Keratinocyte (primary cell): Measurements from ENCODE around the gene BRD8. TPM values are rescaled to one million over a fixed set of nuclear protein-coding genes. Genes with fewer than 3 reads are reported as not detected.

ENCODE experiments used
- DNase-seq: peaks from one replicate; pipeline ENCODE4 v3.0.0-alpha.2; 2011; ENCODE audit warnings: low read depth, missing footprints, low spot score
- FAIRE-seq: peaks from 2 replicates; lab custom pipeline; 2011; peaks lifted over from hg19 to GRCh38; lab: Jason Lieb, UNC
- H2AFZ ChIP-seq: 2 replicates; pipeline ENCODE4 v1.6.0; 2012; ENCODE audit warnings: low read length, control low read depth, inconsistent platforms; ENCODE audit not compliant: control insufficient read depth
- H3K27ac ChIP-seq: 2 replicates; pipeline ENCODE4 v1.5.1; 2011; ENCODE audit warnings: low read length; ENCODE audit not compliant: control insufficient read depth, insufficient read depth
- H3K27me3 ChIP-seq: 3 replicates; pipeline ENCODE4 v1.6.0; 2011; ENCODE audit warnings: low read length; ENCODE audit not compliant: control insufficient read depth, insufficient read depth; ENCODE audit errors: extremely low read depth
- H3K36me3 ChIP-seq, 2 experiments: 2 replicates in 1 of 2; 3 replicates in 1 of 2; pipeline ENCODE4 v1.5.1; 2011; ENCODE audit warnings: low read length in 2 of 2, mild to moderate bottlenecking in 1 of 2; ENCODE audit not compliant: control insufficient read depth in 2 of 2, insufficient read depth in 2 of 2; ENCODE audit errors: extremely low read depth in 1 of 2
- H3K4me1 ChIP-seq: 3 replicates; pipeline ENCODE4 v1.5.1; 2011; ENCODE audit warnings: low read length; ENCODE audit not compliant: control insufficient read depth, insufficient read depth; ENCODE audit errors: extremely low read depth
- H3K4me2 ChIP-seq: 3 replicates; pipeline ENCODE4 v1.6.0; 2011; ENCODE audit warnings: low read depth, low read length; ENCODE audit not compliant: control insufficient read depth, insufficient read depth; ENCODE audit errors: extremely low read depth
- H3K4me3 ChIP-seq, 3 experiments: fragments of 200-600 bp in 1 of 3; sonication (generic) in 1 of 3; 2 replicates in 2 of 3; 3 replicates in 1 of 3; pipeline ENCODE4 v1.5.1; 2011 to 2016; ENCODE audit warnings: low read length in 3 of 3, mild to moderate bottlenecking in 3 of 3, control low read depth in 2 of 3, inconsistent platforms in 1 of 3, low read depth in 1 of 3, mixed read lengths in 1 of 3, mixed run types in 1 of 3, moderate library complexity in 1 of 3; ENCODE audit not compliant: control insufficient read depth in 2 of 3, insufficient read depth in 2 of 3; ENCODE audit errors: extremely low read depth in 1 of 3
- H3K79me2 ChIP-seq: 2 replicates; pipeline ENCODE4 v1.6.0; 2012; ENCODE audit warnings: low read length; ENCODE audit not compliant: control insufficient read depth, insufficient read depth
- H3K9ac ChIP-seq: 3 replicates; pipeline ENCODE4 v1.6.0; 2011; ENCODE audit warnings: low read length; ENCODE audit not compliant: control insufficient read depth, insufficient read depth; ENCODE audit errors: extremely low read depth
- H3K9me1 ChIP-seq: 3 replicates; pipeline ENCODE4 v1.6.0; 2011; ENCODE audit warnings: low read length; ENCODE audit not compliant: control insufficient read depth, insufficient read depth; ENCODE audit errors: extremely low read depth
- H3K9me3 ChIP-seq: 2 replicates; pipeline ENCODE4 v1.5.1; 2012; ENCODE audit warnings: low read depth, low read length; ENCODE audit not compliant: control insufficient read depth
- H4K20me1 ChIP-seq: 3 replicates; pipeline ENCODE4 v1.6.0; 2011; ENCODE audit warnings: low read length; ENCODE audit not compliant: control insufficient read depth, insufficient read depth; ENCODE audit errors: extremely low read depth
- EZH2 ChIP-seq: IDR thresholded peaks from one replicate; pipeline ENCODE4 v1.6.1; 2012; ENCODE audit warnings: inconsistent platforms, mild to moderate bottlenecking, low read length, moderate library complexity
- dilution Hi-C: fragments of 300-500 bp; cut with MboI; formaldehyde crosslinking; loops from one replicate; pipeline ENCODE4 v1.7.0; 2020; ENCODE audit warnings: low sequenced_read_pairs; ENCODE audit not compliant: extremely low pct_ligation_motif_present
- polyA plus RNA-seq, 5 experiments: library from polyadenylated mRNA; depleted of rRNA in 3 of 5; stranded (reverse) in 3 of 5; stranded (forward) in 1 of 5; unstranded in 1 of 5; fragments of >200 nt; gene quantifications; 1 replicate in 1 of 5; 2 replicates in 3 of 5; 3 replicates in 1 of 5; pipeline versions ENCODE4 v1.2.1 to v1.2.3, GENCODE V29; 2011 to 2012; ENCODE audit warnings: missing spikeins in 2 of 5, low read depth in 1 of 5, low replicate concordance in 1 of 5
- TF ChIP-seq, protein P1 (sequence below), 3 experiments: IDR thresholded peaks in 1 of 3; conservative IDR thresholded peaks in 1 of 3; optimal IDR thresholded peaks in 1 of 3; 2 replicates in 2 of 3; 3 replicates in 1 of 3; pipeline versions ENCODE3 to v1.5.1; 2011; ENCODE audit warnings: low read length in 3 of 3, mild to moderate bottlenecking in 3 of 3, moderate library complexity in 2 of 3, control low read depth in 1 of 3, inconsistent platforms in 1 of 3; ENCODE audit not compliant: insufficient read depth in 2 of 3; ENCODE audit errors: extremely low read depth in 1 of 3

The BRD8 gene
- polyA plus RNA-seq, 1 donor (not counting 4 experiments of a cell fraction or from before 2014, with no cell fraction given): 36.4 TPM

GRCh38 chr5:138096363-138096762 lies 82.1 kb downstream of the BRD8 start:
- Histone ChIP-seq H3K9me1 (no peaks in the 10 kb centered on the region), H3K27ac (no peak overlapping the region), H3K9ac (no peak overlapping the region), H3K9me3 (no peaks in the 10 kb centered on the region), H3K36me3 (no peaks in the 10 kb centered on the region), H3K79me2 (no peaks in the 10 kb centered on the region), H3K27me3 (no peaks in the 10 kb centered on the region), H2AFZ (no peak overlapping the region), H3K4me1 (peaks cover 11% of the 10 kb centered on the region), H4K20me1 (no peaks in the 10 kb centered on the region), H3K4me3 (no peak overlapping the region), H3K4me2 (no peak overlapping the region)
- FAIRE-seq: no peak
- TF ChIP-seq EZH2: no peak
- TF ChIP-seq, protein P1, sequence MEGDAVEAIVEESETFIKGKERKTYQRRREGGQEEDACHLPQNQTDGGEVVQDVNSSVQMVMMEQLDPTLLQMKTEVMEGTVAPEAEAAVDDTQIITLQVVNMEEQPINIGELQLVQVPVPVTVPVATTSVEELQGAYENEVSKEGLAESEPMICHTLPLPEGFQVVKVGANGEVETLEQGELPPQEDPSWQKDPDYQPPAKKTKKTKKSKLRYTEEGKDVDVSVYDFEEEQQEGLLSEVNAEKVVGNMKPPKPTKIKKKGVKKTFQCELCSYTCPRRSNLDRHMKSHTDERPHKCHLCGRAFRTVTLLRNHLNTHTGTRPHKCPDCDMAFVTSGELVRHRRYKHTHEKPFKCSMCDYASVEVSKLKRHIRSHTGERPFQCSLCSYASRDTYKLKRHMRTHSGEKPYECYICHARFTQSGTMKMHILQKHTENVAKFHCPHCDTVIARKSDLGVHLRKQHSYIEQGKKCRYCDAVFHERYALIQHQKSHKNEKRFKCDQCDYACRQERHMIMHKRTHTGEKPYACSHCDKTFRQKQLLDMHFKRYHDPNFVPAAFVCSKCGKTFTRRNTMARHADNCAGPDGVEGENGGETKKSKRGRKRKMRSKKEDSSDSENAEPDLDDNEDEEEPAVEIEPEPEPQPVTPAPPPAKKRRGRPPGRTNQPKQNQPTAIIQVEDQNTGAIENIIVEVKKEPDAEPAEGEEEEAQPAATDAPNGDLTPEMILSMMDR (optimal IDR thresholded peaks at IDR 0.05 in 1 of 3, IDR thresholded peaks at IDR 0.05 in 1 of 3, conservative IDR thresholded peaks at IDR 0.05 in 1 of 3; ENCODE audit: extremely low read depth in 1 of 3, insufficient read depth in 2 of 3, low read length in 3 of 3): no peak
- DNase-seq: no peak
- dilution Hi-C loops: no loop called here

GRCh38 chr5:138095100-138095907 lies 83.1 kb downstream of the BRD8 start:
- H3K9me1 ChIP-seq: no peaks in the 10 kb centered on the region
- no peak overlapping the region for H3K9ac ChIP-seq
- no peak overlapping the region for H3K27ac ChIP-seq
- H3K4me3 ChIP-seq: no peak overlapping the region
- no peaks in the 10 kb centered on the region for H4K20me1 ChIP-seq
- no peak for FAIRE-seq
- H3K36me3 ChIP-seq: no peaks in the 10 kb centered on the region
- H2AFZ ChIP-seq: no peak overlapping the region
- H3K4me2 ChIP-seq: no peak overlapping the region
- no peaks in the 10 kb centered on the region for H3K79me2 ChIP-seq
- H3K9me3 ChIP-seq: no peaks in the 10 kb centered on the region
- dilution Hi-C loops: no loop called here
- DNase-seq: no peak
- TF ChIP-seq, protein P1 (optimal IDR thresholded peaks at IDR 0.05 in 1 of 3, IDR thresholded peaks at IDR 0.05 in 1 of 3, conservative IDR thresholded peaks at IDR 0.05 in 1 of 3; ENCODE audit: extremely low read depth in 1 of 3, insufficient read depth in 2 of 3, low read length in 3 of 3): no peak
- no peak for TF ChIP-seq EZH2
- H3K4me1 ChIP-seq: peaks cover 11% of the 10 kb centered on the region
- no peaks in the 10 kb centered on the region for H3K27me3 ChIP-seq
